Right lobe of liver (tissue), 6 donors: ENCODE measurements around the gene NCS1. TPM values are rescaled to one million over a fixed set of nuclear protein-coding genes. Genes with fewer than 3 reads are reported as not detected.
"Not testable (repeated sequence)": the region's sequence is repeated elsewhere in the genome, so short reads cannot be mapped to it uniquely, and the experiment has no call there.

ENCODE experiments used
- ATAC-seq, 4 donors: fragments of 200-7000 bp; cut with Tn5 transposase; one replicate each; pipeline ENCODE4 v1.9.1; 2020; ENCODE audit warnings: mild to moderate bottlenecking in 4 of 4, moderate library complexity in 4 of 4
- DNase-seq, 3 donors: peaks; one replicate each; pipeline ENCODE4 v3.0.0-alpha.2; 2020
- H3K27ac ChIP-seq, 3 donors: fragments of 200-600 bp; one replicate each; pipeline ENCODE4 v1.8.0; 2022
- H3K27me3 ChIP-seq, 2 donors: fragments of 200-600 bp; one replicate each; pipeline ENCODE4 v1.8.0; 2022
- H3K36me3 ChIP-seq, 4 donors: fragments of 200-600 bp; sonication (generic) in 1 of 4; one replicate each; pipeline versions ENCODE4 v1.5.1 to v1.8.0; 2017 to 2022; ENCODE audit warnings: control low read depth in 1 of 4
- H3K4me1 ChIP-seq, 4 donors: fragments of 200-600 bp; sonication (generic) in 1 of 4; one replicate each; pipeline versions ENCODE4 v1.5.1 to v1.8.0; 2017 to 2022; ENCODE audit warnings: control low read depth in 1 of 4
- H3K4me3 ChIP-seq, 3 donors: fragments of 200-600 bp; one replicate each; pipeline ENCODE4 v1.8.0; 2022
- H3K9me3 ChIP-seq, 4 donors: fragments of 200-600 bp; sonication (generic) in 1 of 4; one replicate each; pipeline versions ENCODE4 v1.5.1 to v1.8.0; 2017 to 2022; ENCODE audit warnings: control low read depth in 1 of 4
- CTCF ChIP-seq, 4 donors: fragments of 200-600 bp in 3 of 4; fragments of 450-650 bp in 1 of 4; IDR thresholded peaks; one replicate each; pipeline versions ENCODE4 v1.5.1 to v1.8.0; 2016 to 2022; ENCODE audit warnings: antibody characterized with exemption in 4 of 4, mild to moderate bottlenecking in 2 of 4
- POLR2A ChIP-seq: fragments of 450-650 bp; IDR thresholded peaks from one replicate; pipeline ENCODE4 v1.6.1; 2017; ENCODE audit warnings: antibody characterized with exemption, mild to moderate bottlenecking
- WGBS: methylation state at CpG from one replicate; pipeline ENCODE4 v1.1.6; 2018; ENCODE audit warnings: low coverage, low lambda C conversion rate; ENCODE audit not compliant: insufficient coverage; ENCODE audit errors: missing lambda C conversion rate; 5-methylcytosine and 5-hydroxymethylcytosine counted together
- intact Hi-C, 2 donors: fragments of 100-400 bp; cut with DNase I; formaldehyde crosslinking; loops; one replicate each; pipeline versions ENCODE4 v1.11.2 to v1.14.1; 2022
- total RNA-seq, 6 experiments: library from RNA; depleted of rRNA in 2 of 6; stranded (reverse); fragments of >200 nt in 2 of 6; fragmentation: NEBNext Ultra II Directional in 3 of 6; extraction: Animal tissue kit (Norgen Biotek cat#: 25700) in 3 of 6; gene quantifications; one replicate each; pipeline versions ENCODE4 v1.1.0 to v1.2.4, GENCODE V29; 2016 to 2023
- donor health status: DM: no; HTN: yes; CAD: no.
- donor health status: DM: no; HTN: no; CAD: no.
- donor health status: DM: no; HTN: no; CAD: no.
- donor health status: DM: no; HTN: yes; CAD: no.
- donor health status: DM: no; HTN: yes; CAD: no.

Gene NCS1
- total RNA-seq, 6 experiments from 2014 or later = 1.6 to 3.3 (median 2.8) TPM

DNA sequence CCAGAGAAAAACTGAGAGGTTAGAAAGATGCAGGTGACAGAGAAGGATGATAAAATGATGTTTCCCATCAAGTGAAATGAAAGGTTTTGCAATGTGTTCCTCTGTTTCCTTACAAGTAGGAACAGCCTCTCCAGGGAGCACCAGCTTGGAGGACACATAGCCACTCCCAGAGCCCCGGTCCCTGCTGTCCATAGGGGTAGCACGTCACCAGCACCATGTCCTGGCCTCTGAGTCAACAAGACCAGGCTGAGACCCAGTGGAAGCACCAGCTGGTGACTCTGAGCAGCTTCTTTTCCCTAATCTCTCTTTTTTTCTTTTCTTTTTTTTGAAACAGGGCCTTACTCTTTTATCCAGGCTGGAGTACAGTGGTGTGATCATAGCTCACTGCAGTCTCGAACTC, 73.9 kb downstream of the NCS1 start:
- intact Hi-C loops = no loop called here
- Histone ChIP-seq H3K4me1 (peaks cover 0 to 18% (median 3%) of the 10 kb centered on the region in 4 donors), H3K4me3 (no peak overlapping the region), H3K27ac (no peak overlapping the region), H3K27me3 (no peaks in the 10 kb centered on the region), H3K36me3 (no peaks in the 10 kb centered on the region), H3K9me3 (no peaks in the 10 kb centered on the region)
- DNase-seq (peak in 1 of 3 donors; percentile 31), ATAC-seq (no peak)
- 90% methylated on average over 3 of the region's 3 CpGs for WGBS
- TF ChIP-seq CTCF (IDR thresholded peaks at IDR 0.05) (no peak), POLR2A (no peak)

DNA sequence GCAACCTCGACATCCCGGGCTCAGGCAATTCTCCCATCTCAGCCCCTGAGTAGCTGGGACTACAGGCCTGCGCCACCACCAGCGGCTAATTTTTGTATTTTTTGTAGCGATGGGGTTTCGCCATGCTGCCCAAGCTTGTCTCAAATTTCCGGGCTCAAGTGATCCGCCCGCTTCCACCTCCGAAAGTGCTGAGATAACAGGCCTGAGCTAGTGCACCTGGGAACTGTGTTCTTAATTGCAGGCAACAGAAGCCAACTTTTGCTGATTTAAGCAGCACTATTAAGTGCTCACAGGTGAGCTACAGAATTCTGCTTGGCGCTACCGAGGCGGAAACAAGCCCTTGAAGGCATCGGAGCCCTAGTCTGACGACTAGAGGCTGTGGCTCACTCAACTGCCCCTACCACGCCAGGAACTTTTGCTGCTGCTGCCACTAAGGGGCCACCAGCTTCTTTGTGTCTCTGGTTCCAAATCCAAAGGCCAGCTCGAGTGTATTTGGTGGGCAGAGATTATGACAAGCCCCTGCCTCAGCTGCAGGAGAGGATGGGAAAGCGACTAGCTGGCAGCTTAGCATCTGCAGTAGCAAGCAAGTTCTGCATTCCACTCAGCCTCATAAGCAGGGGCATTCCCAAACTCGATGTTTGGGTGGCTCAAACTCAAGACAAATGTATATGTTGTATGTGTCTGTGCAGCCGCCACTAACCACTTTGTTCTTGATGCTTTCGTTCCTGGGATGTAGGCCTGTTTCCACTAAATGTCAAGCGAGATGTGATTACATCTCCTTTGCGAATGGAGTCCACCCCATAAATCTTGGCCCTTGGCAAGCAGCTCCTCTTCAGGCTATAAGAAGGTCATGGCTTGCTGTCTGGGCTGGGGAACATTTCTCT, 82.8 kb downstream of the NCS1 start:
- 93% methylated on average over 12 of the region's 23 CpGs for WGBS
- H3K27ac ChIP-seq = no peak overlapping the region
- H3K4me1 ChIP-seq = peaks cover 0 to 14% (median 6%) of the 10 kb centered on the region in 4 donors
- no peaks in the 10 kb centered on the region for H3K9me3 ChIP-seq
- TF ChIP-seq CTCF (IDR thresholded peaks at IDR 0.05) (no peak), POLR2A (no peak)
- H3K4me3 ChIP-seq = no peak overlapping the region
- H3K27me3 ChIP-seq = no peaks in the 10 kb centered on the region
- no peaks in the 10 kb centered on the region for H3K36me3 ChIP-seq
- intact Hi-C loops = no loop called here
- ATAC-seq (no peak), DNase-seq (peak in 1 of 3 donors; percentile 16)

DNA sequence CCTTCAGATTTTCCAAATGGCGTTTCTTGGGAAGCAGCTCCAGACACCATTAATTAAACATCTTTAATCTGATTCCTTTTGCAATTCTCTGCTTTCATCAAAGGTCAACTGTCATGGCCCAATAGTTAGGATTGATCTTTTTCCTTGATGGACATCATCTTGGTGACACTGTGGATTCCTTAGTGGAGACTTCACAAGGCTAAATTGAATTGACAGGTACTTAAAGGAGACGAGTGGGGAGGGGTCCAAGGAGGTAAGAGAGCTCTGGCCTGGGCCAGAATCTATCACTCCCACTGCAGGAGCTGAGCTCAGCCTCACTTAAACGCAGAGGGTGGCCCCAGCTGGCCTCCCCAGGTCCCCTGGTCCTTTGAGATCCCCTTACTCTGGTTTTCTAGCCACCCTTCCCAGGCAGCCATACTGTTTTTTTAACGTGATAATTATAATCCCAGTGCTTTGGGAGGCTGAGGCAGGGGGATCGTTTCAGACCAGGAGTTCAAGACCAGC, 83.5 kb downstream of the NCS1 start:
- WGBS = 70% methylated on average over 5 of the region's 5 CpGs
- TF ChIP-seq POLR2A = no peak
- no peak for TF ChIP-seq CTCF (IDR thresholded peaks at IDR 0.05)
- H3K27ac ChIP-seq = no peak overlapping the region
- H3K4me3 ChIP-seq = no peak overlapping the region
- peak in 1 of 3 donors; percentile 21 for DNase-seq
- H3K36me3 ChIP-seq = no peaks in the 10 kb centered on the region
- H3K9me3 ChIP-seq = no peaks in the 10 kb centered on the region
- intact Hi-C loops = no loop called here
- H3K27me3 ChIP-seq = no peaks in the 10 kb centered on the region
- H3K4me1 ChIP-seq = peaks cover 0 to 19% (median 9%) of the 10 kb centered on the region in 4 donors
- no peak for ATAC-seq

- no peak for TF ChIP-seq POLR2A
- no peaks in the 10 kb centered on the region for H3K36me3 ChIP-seq
- peaks cover 0 to 23% (median 11%) of the 10 kb centered on the region in 4 donors for H3K4me1 ChIP-seq
- no peaks in the 10 kb centered on the region for H3K9me3 ChIP-seq
- no peaks in the 10 kb centered on the region for H3K27me3 ChIP-seq
- no peak overlapping the region for H3K27ac ChIP-seq
- H3K4me3 ChIP-seq = no peak overlapping the region
- ATAC-seq = no peak
- intact Hi-C loops = no loop called here
- WGBS = 76% methylated on average over 2 of the region's 2 CpGs
- DNase-seq = no peak
Observed at GRCh38 chr9:130256644-130257043, 84.4 kb downstream of the NCS1 start.

DNA sequence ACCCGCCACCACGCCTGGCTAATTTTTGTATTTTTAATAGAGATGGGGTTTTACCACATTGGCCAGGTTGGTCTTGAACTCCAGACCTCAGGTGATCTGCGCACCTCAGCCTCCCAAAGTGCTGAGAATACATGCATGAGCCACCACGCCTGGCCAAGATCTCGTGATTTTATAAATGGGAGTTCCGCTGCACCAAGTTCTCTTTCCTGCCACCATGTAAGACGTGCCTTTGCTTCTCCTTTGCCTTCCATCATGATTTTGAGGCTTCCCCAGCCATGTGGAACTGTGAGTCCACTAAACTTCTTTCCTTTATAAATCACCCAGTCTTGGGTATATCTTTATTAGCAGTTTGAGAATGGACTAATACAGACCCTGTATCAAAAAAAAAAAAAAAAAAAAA, 85.9 kb downstream of the NCS1 start:
- DNase-seq = peak in 1 of 3 donors; percentile 9
- peaks cover 0 to 35% (median 17%) of the 10 kb centered on the region in 4 donors for H3K4me1 ChIP-seq
- intact Hi-C loops, H3K9me3 ChIP-seq, H3K36me3 ChIP-seq, H3K27ac ChIP-seq, ATAC-seq, H3K27me3 ChIP-seq, H3K4me3 ChIP-seq: not testable (repeated sequence)
- whole genome bisulfite sequencing = 94% methylated on average over 7 of the region's 7 CpGs
